ENCODE measurements around the gene SRRM1.
"Not testable (repeated sequence)": the region's sequence is repeated elsewhere in the genome, so short reads cannot be mapped to it uniquely, and the experiment has no call there.

DNA sequence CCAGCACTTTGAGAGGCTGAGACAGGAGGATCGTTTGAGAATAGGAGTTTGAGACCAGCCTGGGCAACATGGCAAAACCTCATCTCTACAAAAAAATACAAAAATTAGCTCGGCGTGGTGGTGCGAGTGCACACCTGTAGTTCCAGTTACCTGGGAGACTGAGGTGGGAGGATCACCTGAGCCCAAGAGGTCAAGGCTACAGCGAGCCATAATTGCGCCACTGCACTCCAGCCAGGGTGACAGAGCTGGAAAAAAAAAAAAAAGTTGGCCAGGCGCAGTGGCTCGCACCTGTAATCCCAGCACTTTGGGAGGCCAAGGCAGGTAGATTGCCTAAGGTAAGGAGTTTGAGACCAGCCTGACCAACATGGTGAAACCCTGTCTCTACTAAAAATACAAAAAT lies 55.2 kb downstream of the SRRM1 start:
- TF ChIP-seq, protein P1, sequence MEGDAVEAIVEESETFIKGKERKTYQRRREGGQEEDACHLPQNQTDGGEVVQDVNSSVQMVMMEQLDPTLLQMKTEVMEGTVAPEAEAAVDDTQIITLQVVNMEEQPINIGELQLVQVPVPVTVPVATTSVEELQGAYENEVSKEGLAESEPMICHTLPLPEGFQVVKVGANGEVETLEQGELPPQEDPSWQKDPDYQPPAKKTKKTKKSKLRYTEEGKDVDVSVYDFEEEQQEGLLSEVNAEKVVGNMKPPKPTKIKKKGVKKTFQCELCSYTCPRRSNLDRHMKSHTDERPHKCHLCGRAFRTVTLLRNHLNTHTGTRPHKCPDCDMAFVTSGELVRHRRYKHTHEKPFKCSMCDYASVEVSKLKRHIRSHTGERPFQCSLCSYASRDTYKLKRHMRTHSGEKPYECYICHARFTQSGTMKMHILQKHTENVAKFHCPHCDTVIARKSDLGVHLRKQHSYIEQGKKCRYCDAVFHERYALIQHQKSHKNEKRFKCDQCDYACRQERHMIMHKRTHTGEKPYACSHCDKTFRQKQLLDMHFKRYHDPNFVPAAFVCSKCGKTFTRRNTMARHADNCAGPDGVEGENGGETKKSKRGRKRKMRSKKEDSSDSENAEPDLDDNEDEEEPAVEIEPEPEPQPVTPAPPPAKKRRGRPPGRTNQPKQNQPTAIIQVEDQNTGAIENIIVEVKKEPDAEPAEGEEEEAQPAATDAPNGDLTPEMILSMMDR (IDR thresholded peaks at IDR 0.05; ENCODE audit: poor library complexity) = not testable (repeated sequence)
- TF ChIP-seq EZH2phosphoT487 (IDR thresholded peaks at IDR 0.05; ENCODE audit: low read depth, severe bottlenecking, unreplicated experiment); EZH2 (IDR thresholded peaks at IDR 0.05; ENCODE audit: borderline replicate concordance): not testable (repeated sequence)
